ENCODE results near the gene DVL1. TPM values are rescaled to one million over a fixed set of nuclear protein-coding genes. Genes with fewer than 3 reads are reported as not detected.

DVL1 gene
- total RNA-seq, 1 experiment from 2014 or later, result 42.8 TPM

DNA sequence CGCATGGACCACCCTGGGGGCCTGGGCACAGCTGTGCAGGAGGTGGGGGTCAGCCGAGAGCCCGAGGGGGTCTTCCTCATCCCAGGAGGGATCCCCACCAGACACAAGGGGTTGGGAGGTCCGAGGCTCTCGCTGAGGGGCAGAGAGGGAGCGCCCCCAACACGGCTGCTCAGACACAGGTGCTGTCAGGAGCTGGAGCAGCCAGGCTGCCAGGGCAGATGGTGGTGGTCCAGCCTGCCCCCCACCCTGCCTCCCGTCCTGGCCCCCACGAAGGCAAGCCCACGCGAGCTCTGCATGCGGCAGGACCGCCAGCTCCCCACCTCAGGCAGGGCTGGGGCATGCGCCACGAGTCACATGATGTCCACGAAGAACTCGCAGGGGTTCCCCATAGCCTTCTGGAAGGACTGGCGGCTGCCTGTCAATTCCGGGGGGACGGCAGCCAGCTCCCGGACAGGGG, 13.4 kb downstream of the DVL1 start:
- in situ Hi-C loops (cut with HindIII; ENCODE audit: low pct_unique_long_range_greater_than_20kb, low sequenced_read_pairs), result no loop called here
- no peak for DNase-seq (ENCODE audit: low read depth, low spot score)

DNA sequence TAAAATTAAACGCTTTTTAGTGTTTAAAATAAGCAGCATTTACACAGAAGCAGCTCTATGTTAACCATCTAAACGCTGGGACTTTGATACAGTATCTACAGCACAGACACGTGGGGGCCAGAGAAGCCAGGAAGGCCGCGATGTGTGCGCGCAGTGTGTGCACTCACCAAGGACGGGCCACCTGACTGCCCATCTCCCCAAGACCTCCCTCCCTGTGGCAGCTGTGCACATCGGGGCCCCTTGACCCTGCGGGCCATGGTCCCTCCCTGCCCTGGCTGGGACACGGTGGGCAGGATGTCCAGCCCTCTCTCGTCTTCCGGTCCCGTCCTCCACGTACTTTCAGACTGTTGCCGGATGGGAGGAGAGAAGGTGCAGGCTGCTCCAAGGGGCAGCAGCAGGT, 13.9 kb downstream of the DVL1 start:
- in situ Hi-C loops (cut with HindIII; ENCODE audit: low pct_unique_long_range_greater_than_20kb, low sequenced_read_pairs), result no loop called here

DNA sequence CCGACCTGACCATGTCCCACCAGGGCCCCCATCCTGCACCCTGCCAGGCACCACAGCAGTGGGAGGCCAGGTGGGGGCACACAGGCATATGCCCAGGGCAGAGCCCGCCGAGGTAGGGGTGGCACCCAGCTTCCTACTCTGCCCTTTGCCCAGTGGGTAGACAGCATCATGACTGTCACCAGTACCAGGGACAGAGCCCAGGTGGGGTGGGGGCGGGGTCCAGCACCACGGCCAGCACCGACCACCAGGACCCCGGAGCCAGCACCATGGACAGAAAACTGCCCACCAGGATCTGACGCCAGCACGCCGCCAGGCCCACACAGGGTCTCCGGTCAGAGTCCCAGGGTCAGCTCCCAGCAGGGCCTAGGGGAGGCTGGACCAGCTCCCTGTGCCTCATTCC, 14.4 kb downstream of the DVL1 start:
- in situ Hi-C loops (cut with HindIII; ENCODE audit: low pct_unique_long_range_greater_than_20kb, low sequenced_read_pairs), result no loop called here
- DNase-seq (ENCODE audit: low read depth, low spot score), result no peak

More for the DNA sequence above, 13.9 kb downstream of the DVL1 start:
- DNase-seq (ENCODE audit: low read depth, low spot score), result no peak

DNA sequence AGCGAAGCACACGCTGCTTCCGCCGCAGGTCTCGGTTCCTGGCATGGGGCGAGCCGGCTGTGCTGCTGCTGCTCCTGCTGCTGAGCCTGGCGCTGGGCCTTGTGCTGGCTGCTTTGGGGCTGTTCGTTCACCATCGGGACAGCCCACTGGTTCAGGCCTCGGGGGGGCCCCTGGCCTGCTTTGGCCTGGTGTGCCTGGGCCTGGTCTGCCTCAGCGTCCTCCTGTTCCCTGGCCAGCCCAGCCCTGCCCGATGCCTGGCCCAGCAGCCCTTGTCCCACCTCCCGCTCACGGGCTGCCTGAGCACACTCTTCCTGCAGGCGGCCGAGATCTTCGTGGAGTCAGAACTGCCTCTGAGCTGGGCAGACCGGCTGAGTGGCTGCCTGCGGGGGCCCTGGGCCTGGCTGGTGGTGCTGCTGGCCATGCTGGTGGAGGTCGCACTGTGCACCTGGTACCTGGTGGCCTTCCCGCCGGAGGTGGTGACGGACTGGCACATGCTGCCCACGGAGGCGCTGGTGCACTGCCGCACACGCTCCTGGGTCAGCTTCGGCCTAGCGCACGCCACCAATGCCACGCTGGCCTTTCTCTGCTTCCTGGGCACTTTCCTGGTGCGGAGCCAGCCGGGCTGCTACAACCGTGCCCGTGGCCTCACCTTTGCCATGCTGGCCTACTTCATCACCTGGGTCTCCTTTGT, 15.5 kb downstream of the DVL1 start:
- in situ Hi-C loops (cut with HindIII; ENCODE audit: low pct_unique_long_range_greater_than_20kb, low sequenced_read_pairs), result no loop called here
- no peak for DNase-seq (ENCODE audit: low read depth, low spot score)

DNA sequence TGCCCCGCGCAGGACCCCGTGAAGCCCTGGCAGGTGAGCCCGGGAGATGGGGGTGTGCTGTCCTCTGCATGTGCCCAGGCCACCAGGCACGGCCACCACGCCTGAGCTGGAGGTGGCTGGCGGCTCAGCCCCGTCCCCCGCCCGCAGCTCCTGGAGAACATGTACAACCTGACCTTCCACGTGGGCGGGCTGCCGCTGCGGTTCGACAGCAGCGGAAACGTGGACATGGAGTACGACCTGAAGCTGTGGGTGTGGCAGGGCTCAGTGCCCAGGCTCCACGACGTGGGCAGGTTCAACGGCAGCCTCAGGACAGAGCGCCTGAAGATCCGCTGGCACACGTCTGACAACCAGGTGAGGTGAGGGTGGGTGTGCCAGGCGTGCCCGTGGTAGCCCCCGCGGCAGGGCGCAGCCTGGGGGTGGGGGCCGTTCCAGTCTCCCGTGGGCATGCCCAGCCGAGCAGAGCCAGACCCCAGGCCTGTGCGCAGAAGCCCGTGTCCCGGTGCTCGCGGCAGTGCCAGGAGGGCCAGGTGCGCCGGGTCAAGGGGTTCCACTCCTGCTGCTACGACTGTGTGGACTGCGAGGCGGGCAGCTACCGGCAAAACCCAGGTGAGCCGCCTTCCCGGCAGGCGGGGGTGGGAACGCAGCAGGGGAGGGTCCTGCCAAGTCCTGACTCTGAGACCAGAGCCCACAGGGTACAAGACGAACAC, 16.3 kb downstream of the DVL1 start:
- in situ Hi-C loops (cut with HindIII; ENCODE audit: low pct_unique_long_range_greater_than_20kb, low sequenced_read_pairs), result no loop called here

DNA sequence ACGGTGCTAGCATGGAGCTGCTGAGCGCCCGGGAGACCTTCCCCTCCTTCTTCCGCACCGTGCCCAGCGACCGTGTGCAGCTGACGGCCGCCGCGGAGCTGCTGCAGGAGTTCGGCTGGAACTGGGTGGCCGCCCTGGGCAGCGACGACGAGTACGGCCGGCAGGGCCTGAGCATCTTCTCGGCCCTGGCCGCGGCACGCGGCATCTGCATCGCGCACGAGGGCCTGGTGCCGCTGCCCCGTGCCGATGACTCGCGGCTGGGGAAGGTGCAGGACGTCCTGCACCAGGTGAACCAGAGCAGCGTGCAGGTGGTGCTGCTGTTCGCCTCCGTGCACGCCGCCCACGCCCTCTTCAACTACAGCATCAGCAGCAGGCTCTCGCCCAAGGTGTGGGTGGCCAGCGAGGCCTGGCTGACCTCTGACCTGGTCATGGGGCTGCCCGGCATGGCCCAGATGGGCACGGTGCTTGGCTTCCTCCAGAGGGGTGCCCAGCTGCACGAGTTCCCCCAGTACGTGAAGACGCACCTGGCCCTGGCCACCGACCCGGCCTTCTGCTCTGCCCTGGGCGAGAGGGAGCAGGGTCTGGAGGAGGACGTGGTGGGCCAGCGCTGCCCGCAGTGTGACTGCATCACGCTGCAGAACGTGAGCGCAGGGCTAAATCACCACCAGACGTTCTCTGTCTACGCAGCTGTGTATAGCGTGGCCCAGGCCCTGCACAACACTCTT, 17.0 kb downstream of the DVL1 start:
- in situ Hi-C loops (cut with HindIII; ENCODE audit: low pct_unique_long_range_greater_than_20kb, low sequenced_read_pairs), result no loop called here
- DNase-seq (ENCODE audit: low read depth, low spot score), result no peak

More for the DNA sequence above, 16.3 kb downstream of the DVL1 start:
- DNase-seq (ENCODE audit: low read depth, low spot score), result no peak

DNA sequence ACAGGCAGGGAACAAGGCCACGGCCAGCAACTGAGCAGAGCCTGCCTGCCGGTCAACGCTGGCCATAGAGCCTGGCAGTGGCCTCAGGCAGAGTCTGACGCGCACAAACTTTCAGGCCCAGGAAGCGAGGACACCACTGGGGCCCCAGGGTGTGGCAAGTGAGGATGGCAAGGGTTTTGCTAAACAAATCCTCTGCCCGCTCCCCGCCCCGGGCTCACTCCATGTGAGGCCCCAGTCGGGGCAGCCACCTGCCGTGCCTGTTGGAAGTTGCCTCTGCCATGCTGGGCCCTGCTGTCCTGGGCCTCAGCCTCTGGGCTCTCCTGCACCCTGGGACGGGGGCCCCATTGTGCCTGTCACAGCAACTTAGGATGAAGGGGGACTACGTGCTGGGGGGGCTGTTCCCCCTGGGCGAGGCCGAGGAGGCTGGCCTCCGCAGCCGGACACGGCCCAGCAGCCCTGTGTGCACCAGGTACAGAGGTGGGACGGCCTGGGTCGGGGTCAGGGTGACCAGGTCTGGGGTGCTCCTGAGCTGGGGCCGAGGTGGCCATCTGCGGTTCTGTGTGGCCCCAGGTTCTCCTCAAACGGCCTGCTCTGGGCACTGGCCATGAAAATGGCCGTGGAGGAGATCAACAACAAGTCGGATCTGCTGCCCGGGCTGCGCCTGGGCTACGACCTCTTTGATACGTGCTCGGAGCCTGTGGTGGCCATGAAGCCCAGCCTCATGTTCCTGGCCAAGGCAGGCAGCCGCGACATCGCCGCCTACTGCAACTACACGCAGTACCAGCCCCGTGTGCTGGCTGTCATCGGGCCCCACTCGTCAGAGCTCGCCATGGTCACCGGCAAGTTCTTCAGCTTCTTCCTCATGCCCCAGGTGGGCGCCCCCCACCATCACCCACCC, 17.9 kb downstream of the DVL1 start, which contains the start of gene TAS1R3:
Gene TAS1R3 (plus strand): TSS at position 213 of the 898 bp plus-strand sequence. CDS start 66 bp downstream, at position 279.
- no peak for DNase-seq (ENCODE audit: low read depth, low spot score)

DNA sequence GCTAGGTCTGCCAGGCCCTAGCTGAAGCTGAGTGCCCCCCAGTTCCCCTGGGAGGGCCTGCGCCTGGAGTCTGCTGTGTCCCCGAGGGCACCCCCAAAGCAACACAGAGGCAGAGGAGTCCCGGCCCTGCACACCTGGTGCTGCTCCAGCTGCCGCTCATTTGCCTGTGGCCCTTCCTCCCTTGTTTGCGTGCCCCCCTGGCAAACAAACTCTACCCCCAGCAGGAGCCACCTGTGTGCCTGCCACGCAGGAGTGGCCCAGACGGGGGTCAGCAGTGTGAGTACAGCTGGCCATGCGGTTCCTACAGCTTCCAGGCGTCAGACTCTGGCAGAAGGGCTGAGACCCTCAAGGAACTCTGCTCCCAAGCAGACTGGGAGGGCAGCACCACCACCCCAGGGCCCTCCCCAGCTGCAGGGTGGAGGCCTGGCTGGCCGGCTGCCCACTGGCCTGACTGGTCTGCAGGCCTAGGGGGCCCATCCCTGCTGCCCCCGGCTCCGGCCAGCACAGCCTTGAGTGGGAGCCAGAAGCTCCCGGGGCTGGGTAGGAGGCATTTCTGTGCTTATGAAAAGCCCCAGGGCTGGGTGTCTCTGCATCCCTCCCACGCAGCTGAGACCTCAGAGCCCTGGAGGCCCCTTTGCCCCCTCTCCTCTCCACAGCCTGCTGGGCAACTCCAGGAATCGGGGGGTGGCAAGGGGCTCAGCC, 18.7 kb downstream of the DVL1 start:
- no peak for DNase-seq (ENCODE audit: low read depth, low spot score)

More for the DNA sequence above, 17.9 kb downstream of the DVL1 start, which contains the start of gene TAS1R3:
- in situ Hi-C loops (cut with HindIII; ENCODE audit: low pct_unique_long_range_greater_than_20kb, low sequenced_read_pairs), result no loop called here

DNA sequence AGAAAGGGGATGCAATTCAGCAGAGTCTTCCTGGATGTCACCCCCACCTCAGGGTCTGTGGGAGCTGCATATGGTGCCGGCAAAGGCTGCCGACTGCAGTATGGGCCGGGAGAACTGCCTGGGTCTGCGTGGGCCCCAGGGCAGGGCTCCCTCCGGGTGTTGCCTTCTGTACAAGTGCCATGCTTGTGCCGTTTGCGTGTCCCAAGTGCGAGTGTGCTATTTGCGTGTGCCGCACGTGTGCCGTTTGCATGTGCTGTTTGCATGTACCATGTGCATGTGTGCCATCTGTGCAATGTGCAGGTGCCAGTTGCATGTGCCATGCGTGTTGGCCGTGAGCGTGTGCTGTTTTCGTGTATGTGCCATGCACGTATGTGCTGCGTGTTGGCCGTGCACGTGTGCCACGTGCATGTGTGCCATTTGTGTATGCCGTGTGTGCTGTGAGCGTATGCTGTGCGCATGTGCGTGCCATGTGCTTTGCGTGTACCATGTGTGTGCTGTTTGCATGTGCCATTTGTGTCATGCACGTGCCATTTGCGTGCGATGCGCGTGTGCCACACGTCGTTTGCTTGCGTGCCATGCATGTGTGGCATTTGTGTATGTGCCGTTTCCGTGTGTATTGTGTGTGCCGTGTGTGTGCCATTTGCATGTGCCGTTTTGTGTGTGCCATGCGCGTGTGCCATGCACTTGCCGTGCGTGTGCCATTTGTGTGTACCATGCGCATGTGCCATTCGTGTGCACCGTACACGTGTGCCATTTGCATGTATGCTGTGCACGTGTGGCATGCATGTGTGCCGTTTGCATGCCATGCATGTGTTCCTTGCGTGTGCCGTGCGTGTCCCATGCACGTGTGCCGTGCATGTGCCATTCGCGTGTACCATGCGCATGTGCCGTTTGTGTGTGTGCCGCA, 19.7 kb downstream of the DVL1 start:
- DNase-seq (ENCODE audit: low read depth, low spot score), result no peak
- in situ Hi-C loops (cut with HindIII; ENCODE audit: low pct_unique_long_range_greater_than_20kb, low sequenced_read_pairs), result no loop called here

More for the DNA sequence above, 18.7 kb downstream of the DVL1 start:
- in situ Hi-C loops (cut with HindIII; ENCODE audit: low pct_unique_long_range_greater_than_20kb, low sequenced_read_pairs), result no loop called here

DNA sequence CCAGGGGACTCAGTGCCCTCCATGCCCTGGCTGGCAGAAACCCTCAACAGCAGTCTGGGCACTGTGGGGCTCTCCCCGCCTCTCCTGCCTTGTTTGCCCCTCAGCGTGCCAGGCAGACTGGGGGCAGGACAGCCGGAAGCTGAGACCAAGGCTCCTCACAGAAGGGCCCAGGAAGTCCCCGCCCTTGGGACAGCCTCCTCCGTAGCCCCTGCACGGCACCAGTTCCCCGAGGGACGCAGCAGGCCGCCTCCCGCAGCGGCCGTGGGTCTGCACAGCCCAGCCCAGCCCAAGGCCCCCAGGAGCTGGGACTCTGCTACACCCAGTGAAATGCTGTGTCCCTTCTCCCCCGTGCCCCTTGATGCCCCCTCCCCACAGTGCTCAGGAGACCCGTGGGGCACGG, 21.0 kb downstream of the DVL1 start:
- no peak for DNase-seq (ENCODE audit: low read depth, low spot score)
- in situ Hi-C loops (cut with HindIII; ENCODE audit: low pct_unique_long_range_greater_than_20kb, low sequenced_read_pairs), result no loop called here

DNA sequence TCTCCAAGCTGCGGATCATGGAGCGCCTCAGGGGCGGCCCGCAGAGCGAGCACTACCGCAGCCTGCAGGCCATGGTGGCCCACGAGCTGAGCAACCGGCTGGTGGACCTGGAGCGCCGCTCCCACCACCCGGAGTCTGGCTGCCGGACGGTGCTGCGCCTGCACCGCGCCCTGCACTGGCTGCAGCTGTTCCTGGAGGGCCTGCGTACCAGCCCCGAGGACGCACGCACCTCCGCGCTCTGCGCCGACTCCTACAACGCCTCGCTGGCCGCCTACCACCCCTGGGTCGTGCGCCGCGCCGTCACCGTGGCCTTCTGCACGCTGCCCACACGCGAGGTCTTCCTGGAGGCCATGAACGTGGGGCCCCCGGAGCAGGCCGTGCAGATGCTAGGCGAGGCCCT, 21.9 kb downstream of the DVL1 start:
- no peak for DNase-seq (ENCODE audit: low read depth, low spot score)
- in situ Hi-C loops (cut with HindIII; ENCODE audit: low pct_unique_long_range_greater_than_20kb, low sequenced_read_pairs), result no loop called here

DNA sequence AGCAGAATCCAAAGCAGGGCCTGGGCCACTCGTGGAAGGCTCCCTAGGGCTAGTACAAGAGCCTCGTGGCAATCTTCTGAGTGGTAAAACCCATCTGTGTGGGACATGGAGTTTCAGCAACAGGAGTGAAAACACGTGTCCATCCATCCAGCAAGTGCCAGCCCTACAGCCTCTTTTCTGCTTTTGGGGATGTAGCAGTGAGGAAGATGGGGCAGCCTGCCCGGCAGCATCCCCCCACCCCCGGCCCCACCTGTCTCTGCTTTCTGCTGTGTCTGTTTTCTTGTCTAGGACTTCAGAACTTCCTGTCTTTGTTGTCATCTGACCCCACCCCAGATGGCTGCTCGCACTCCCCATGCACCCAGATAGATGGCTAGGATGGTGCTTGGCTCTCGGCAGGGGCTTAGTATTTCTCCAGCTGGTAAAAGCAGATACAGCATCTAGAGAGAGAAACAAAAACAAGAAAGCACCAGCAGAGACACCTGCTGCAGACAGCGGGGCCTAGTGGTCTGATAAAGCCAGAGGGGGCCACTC, 23.1 kb downstream of the DVL1 start:
- in situ Hi-C loops (cut with HindIII; ENCODE audit: low pct_unique_long_range_greater_than_20kb, low sequenced_read_pairs), result no loop called here
- no peak for DNase-seq (ENCODE audit: low read depth, low spot score)

DNA sequence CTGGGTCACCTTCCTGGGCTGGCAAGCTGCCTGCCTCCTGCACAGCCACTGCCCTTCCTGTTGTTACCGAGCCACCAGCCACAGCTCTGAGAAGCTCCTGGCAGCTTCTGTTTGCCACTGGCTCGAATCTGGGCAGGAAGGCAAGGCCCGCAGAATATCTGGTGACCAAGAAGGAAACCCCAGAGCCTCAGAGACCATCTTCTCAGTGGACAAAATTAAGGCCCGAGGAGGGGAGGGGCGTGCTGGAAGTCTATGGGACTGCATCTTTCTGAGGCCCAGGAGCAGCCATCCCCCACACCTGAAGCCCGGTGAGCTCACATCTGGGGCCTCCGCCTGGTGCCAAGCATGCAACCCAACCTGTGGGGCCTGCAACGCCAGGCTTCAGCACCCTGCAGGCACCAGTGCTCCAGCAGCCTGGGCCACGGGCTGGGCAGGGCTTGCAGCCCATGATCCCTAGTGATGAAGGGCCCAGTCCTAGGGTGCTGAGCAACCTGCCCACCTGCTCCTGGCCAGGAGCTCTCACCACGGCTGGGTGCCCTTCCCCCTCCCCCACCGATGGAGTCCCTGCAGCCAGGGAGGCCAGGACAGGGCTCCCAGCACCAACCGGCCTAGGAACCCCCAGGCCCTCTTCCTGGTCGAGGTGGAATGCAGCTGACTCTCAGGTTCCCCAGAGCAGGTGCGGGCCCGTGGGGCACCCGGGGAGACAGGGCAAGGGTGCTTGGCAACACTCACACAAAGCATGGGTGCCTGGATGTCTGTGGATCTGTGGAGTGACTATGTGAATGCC, 23.7 kb downstream of the DVL1 start:
- no peak for DNase-seq (ENCODE audit: low read depth, low spot score)
- in situ Hi-C loops (cut with HindIII; ENCODE audit: low pct_unique_long_range_greater_than_20kb, low sequenced_read_pairs), result no loop called here

DNA sequence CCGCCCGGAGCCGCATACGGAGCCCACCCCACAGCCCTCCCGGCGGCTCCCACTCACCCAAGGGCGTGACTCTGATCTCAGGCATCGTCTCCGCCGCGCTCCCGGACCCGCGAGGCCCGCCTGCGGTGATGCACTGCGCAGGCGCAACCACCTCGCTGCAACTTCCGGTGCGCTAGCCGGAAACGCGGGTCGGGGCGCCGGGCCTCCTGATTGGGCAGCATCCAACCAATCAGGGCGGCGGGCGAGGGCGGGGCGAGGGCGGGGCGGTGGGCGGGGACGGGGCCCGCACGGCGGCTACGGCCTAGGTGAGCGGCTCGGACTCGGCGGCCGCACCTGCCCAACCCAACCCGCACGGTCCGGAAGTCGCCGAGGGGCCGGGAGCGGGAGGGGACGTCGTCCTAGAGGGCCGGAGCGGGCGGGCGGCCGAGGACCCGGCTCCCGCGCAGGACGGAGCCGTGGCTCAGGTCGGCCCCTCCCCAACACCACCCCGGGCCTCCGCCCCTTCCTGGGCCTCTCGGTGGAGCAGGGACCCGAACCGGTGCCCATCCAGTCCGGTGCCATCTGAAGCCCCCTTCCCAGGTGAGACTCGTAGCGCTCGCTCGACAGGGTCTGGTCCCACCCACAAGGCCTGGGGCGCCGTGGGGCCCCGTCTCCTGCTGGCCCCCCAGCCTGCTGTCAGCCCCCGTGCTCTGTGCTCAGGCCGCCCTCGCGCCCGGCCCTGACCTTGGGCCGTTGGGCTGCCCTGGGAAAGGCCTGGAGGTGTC, 24.5 kb downstream of the DVL1 start, which contains the start of the genes CPTP and INTS11:
Gene CPTP (plus strand): TSS at position 279 of the 764 bp plus-strand sequence. CDS start 2,109 bp downstream, outside the sequence.
Gene INTS11 (minus strand): TSS at position 137 of the 764 bp plus-strand sequence. CDS start 52 bp downstream, at position 85.
- in situ Hi-C loops (cut with HindIII; ENCODE audit: low pct_unique_long_range_greater_than_20kb, low sequenced_read_pairs), result no loop called here
- peak; percentile 89 for DNase-seq (ENCODE audit: low read depth, low spot score)
